Chondrocyte (in vitro differentiated cells): ENCODE data around the gene CUL4A. TPM values are rescaled to one million over a fixed set of nuclear protein-coding genes. Genes with fewer than 3 reads are reported as not detected.
A peak's percentile ranks its signal among the peaks of the same experiment; 100 is the strongest.

ENCODE experiments used
- DNase-seq: peaks from one replicate; pipeline ENCODE4 v3.0.0; 2021; ENCODE audit warnings: mixed read lengths, low spot score
- H3K27ac Mint-ChIP-seq: one replicate; pipeline ENCODE4 v1.8.0; 2021; ENCODE audit warnings: mild to moderate bottlenecking, moderate library complexity, mixed read lengths; ENCODE audit not compliant: unreplicated experiment
- H3K27me3 Mint-ChIP-seq: 2 replicates; pipeline ENCODE4 v1.8.0; 2021; ENCODE audit warnings: low read depth, mixed read lengths
- H3K36me3 Mint-ChIP-seq: 2 replicates; pipeline ENCODE4 v1.8.0; 2021; ENCODE audit warnings: low read depth, mixed read lengths
- H3K4me1 Mint-ChIP-seq: 2 replicates; pipeline ENCODE4 v1.8.0; 2021; ENCODE audit warnings: low read depth, mild to moderate bottlenecking, mixed read lengths
- H3K4me3 Mint-ChIP-seq: one replicate; pipeline ENCODE4 v1.8.0; 2021; ENCODE audit warnings: mild to moderate bottlenecking, moderate library complexity, mixed read lengths; ENCODE audit not compliant: unreplicated experiment
- H3K9me3 Mint-ChIP-seq: 2 replicates; pipeline ENCODE4 v1.8.0; 2021; ENCODE audit warnings: low read depth, mixed read lengths
- total RNA-seq: library from RNA; stranded (reverse); gene quantifications from 3 replicates; pipeline ENCODE4 v1.2.1, GENCODE V29; 2021
- TF ChIP-seq, protein P1 (sequence below): fragments of 200-600 bp; sonication (generic); IDR thresholded peaks from 2 replicates; pipeline ENCODE4 v1.5.0; 2021; ENCODE audit warnings: antibody characterized with exemption, mild to moderate bottlenecking, moderate library complexity

CUL4A gene
- total RNA-seq, 1 donor from 2014 or later = 64.6 TPM

DNA sequence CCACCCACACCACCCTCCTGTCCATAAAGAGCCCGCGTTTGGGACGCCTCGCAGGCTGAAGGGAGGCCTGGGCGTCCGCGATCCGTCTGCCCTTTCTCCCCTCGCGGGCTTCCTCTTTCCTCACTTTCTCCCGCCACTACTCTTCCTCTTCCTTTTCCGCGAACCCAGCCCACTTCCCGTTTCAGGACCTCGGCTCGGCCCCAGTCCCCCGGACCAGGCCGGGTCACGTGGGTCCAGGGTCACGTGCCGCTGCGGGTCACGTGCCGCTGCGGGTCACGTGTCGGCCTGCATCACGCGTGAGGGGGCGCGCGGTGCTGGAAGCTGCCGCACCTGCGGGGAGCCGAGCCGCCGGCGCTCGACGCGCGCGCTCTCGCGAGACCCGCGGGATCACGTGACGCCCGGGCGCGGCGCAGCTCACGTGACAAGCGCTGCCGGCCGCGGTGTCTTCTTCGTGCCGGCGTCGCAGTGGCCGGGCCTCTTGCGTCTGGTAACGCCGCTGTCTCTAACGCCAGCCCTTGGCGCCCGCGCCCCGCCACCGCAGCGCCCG lies 87.5 kb downstream of the CUL4A start, which contains the start of gene LAMP1:
Gene LAMP1, plus strand, starts transcription at position 417 of the 547 bp plus-strand sequence. CDS start 196 bp downstream, outside the sequence.
- TF ChIP-seq, protein P1, sequence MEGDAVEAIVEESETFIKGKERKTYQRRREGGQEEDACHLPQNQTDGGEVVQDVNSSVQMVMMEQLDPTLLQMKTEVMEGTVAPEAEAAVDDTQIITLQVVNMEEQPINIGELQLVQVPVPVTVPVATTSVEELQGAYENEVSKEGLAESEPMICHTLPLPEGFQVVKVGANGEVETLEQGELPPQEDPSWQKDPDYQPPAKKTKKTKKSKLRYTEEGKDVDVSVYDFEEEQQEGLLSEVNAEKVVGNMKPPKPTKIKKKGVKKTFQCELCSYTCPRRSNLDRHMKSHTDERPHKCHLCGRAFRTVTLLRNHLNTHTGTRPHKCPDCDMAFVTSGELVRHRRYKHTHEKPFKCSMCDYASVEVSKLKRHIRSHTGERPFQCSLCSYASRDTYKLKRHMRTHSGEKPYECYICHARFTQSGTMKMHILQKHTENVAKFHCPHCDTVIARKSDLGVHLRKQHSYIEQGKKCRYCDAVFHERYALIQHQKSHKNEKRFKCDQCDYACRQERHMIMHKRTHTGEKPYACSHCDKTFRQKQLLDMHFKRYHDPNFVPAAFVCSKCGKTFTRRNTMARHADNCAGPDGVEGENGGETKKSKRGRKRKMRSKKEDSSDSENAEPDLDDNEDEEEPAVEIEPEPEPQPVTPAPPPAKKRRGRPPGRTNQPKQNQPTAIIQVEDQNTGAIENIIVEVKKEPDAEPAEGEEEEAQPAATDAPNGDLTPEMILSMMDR = no peak
- H3K4me1 Mint-ChIP-seq = peaks cover 35% of the 10 kb centered on the region
- H3K4me3 Mint-ChIP-seq = peak within 1 kb of the TSS; percentile 98
- H3K27ac Mint-ChIP-seq = peak within 1 kb of the TSS; percentile 100
- H3K9me3 Mint-ChIP-seq = no peaks in the 10 kb centered on the region
- H3K27me3 Mint-ChIP-seq = no peaks in the 10 kb centered on the region
- H3K36me3 Mint-ChIP-seq = peaks cover 6% of the 10 kb centered on the region
- DNase-seq = peak; percentile 99

DNA sequence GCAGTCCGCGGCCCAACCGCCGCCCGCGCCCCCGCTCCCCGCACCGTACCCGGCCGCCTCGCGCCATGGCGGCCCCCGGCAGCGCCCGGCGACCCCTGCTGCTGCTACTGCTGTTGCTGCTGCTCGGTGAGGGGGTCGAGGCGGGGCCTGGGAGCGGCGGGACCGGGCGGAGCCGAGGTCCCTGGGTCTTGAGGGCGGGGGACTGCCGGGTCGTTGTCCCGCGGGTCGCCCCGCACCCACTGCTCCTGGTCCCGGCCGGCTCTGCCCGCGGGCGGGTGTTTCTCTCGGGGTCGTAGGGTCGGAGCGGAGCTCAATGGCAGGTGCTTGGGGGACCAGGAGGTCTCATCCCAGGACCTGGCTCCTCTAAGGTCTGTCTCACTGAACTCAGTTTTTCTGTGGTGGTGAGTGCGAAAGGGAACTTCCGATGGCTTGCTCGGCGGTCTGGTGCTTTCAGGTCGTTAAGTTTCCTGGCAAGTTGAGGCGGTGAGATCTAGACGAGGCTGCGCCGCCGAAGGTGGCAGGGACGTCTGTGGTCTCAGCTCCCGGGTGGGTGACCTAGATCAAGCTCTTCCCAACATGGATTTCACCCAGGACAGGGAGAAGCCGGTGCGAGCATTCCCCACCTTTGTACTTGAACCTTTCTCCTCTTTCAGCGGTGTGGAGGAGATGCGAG lies 88.1 kb downstream of the CUL4A start:
- Mint-ChIP-seq H3K9me3 (no peaks in the 10 kb centered on the region), H3K27me3 (no peaks in the 10 kb centered on the region), H3K4me1 (peaks cover 29% of the 10 kb centered on the region), H3K4me3 (peak overlapping the region; percentile 96), H3K36me3 (peaks cover 6% of the 10 kb centered on the region), H3K27ac (peak overlapping the region; percentile 98)
- TF ChIP-seq, protein P1 = no peak
- no peak for DNase-seq

DNA sequence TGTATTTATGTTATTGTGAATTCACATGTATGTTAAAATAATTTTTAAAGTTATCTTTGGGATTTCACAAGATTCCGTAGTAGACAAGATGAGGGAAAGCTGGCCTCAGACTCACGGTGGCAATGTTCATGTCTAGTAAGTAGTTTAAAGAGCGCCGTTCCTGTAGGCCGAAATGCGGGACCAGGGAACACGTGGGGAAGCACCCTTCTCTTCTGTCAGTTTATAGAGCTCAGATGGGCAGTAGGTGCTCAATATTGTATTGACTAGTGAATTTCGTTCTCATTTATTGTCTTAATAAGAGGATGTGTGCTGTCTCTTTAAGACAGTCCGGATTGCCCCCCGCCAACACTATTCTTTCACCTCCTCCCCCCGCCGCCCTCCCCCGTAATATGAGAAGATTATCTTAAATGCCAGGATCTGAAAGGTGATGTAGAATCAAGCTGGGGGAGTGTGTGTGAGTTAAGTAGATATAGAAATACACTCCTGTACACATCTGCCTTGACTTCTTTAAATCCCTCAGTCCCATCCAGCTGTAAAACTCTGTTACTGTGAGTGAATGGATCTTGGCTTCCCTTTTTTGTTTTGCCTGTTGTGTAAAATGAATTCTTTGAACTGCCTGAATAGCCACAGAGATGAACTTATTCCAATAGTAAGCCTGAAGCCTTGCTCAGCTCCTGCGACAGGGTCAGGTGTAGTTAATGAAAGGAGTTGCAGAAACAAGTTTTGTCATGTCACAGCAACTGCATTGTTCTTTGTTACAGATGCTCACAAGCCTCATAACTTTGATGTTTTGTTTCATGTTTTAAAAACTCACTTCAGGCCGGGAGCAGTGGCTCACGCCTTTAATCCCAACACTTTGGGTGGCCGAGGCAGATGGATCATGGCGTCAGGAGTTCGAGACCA lies 88.9 kb downstream of the CUL4A start:
- no peak for DNase-seq
- peak overlapping the region; percentile 96 for H3K4me3 Mint-ChIP-seq
- peaks cover 25% of the 10 kb centered on the region for H3K4me1 Mint-ChIP-seq

DNA sequence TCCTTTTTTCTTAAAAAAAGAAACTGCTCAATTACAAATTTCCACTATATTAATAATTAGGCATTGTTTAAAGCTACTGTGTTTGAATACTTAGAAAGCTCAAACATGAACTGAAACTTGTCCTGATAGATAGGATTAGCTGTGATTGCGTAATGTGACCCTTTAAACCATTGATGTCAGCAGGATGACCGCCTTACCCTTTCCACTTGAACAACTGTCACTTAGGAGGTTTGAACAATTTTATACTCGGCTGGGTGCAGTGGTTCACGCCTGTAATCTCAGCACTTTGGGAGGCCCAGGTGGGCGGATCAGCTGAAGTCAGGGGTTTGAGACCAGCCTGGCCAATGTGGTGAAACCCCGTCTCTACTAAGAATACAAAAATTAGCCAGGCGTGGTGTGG lies 90.5 kb downstream of the CUL4A start:
- no peak for DNase-seq
- Mint-ChIP-seq H3K27ac (no peak overlapping the region), H3K9me3 (no peaks in the 10 kb centered on the region), H3K36me3 (peaks cover 6% of the 10 kb centered on the region), H3K4me3 (no peak overlapping the region), H3K4me1 (peaks cover 34% of the 10 kb centered on the region), H3K27me3 (no peaks in the 10 kb centered on the region)
- TF ChIP-seq, protein P1 = no peak

More for the DNA sequence above, 88.9 kb downstream of the CUL4A start:
- no peaks in the 10 kb centered on the region for H3K27me3 Mint-ChIP-seq
- peak overlapping the region; percentile 98 for H3K27ac Mint-ChIP-seq
- H3K36me3 Mint-ChIP-seq = peaks cover 6% of the 10 kb centered on the region
- no peaks in the 10 kb centered on the region for H3K9me3 Mint-ChIP-seq
- TF ChIP-seq, protein P1 = no peak

DNA sequence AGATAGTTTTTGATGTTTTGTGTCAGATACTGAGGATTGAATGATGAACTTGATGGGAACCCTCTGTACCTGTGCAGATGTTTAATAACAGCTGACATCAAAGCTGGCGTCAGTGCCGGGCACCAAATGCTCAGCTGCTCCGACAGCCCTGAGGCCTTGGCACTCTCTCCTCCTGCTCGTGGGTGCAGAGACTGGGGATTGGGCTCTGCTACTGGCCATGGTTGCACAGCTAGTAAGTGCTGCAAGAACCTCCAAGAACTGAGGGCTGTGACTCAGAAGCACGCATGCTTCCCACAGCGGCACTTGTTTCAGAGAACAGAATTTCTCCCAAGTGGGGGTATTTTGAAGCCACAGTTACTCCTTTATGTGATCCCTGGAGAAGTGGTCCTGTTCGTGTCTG lies 93.6 kb downstream of the CUL4A start:
- Mint-ChIP-seq H3K4me1 (peaks cover 37% of the 10 kb centered on the region), H3K27ac (no peak overlapping the region), H3K9me3 (no peaks in the 10 kb centered on the region), H3K27me3 (no peaks in the 10 kb centered on the region), H3K4me3 (no peak overlapping the region), H3K36me3 (no peaks in the 10 kb centered on the region)
- TF ChIP-seq, protein P1 = no peak
- no peak for DNase-seq
